Upper lobe of left lung (tissue), 6 donors: Measurements from ENCODE around the gene KCNQ2. TPM values are rescaled to one million over a fixed set of nuclear protein-coding genes. Genes with fewer than 3 reads are reported as not detected.
A peak's percentile ranks its signal among the peaks of the same experiment; 100 is the strongest.

Experiments
- ATAC-seq, 2 donors: fragments of 200-7000 bp; cut with Tn5 transposase; one replicate each; pipeline ENCODE4 v1.9.1; 2022; ENCODE audit warnings: mild to moderate bottlenecking in 2 of 2, moderate library complexity in 2 of 2; ENCODE audit not compliant: low FRiP score in 2 of 2
- DNase-seq, 2 donors: peaks; one replicate each; pipeline ENCODE4 v3.0.0-alpha.2; 2019 to 2020
- H3K27ac ChIP-seq, 4 donors: fragments of 200-600 bp; sonication (generic); one replicate each; pipeline ENCODE4 v1.5.1; 2016 to 2019
- H3K27me3 ChIP-seq, 4 donors: fragments of 200-600 bp; sonication (generic); one replicate each; pipeline ENCODE4 v1.5.1; 2017 to 2019
- H3K36me3 ChIP-seq, 4 donors: fragments of 200-600 bp; sonication (generic); one replicate each; pipeline ENCODE4 v1.5.1; 2016 to 2019
- H3K4me1 ChIP-seq, 4 donors: fragments of 200-600 bp; sonication (generic); one replicate each; pipeline ENCODE4 v1.5.1; 2018 to 2019
- H3K4me3 ChIP-seq, 4 donors: fragments of 200-600 bp; sonication (generic); one replicate each; pipeline ENCODE4 v1.5.1; 2017 to 2019; ENCODE audit warnings: mild to moderate bottlenecking in 2 of 4, moderate library complexity in 1 of 4
- H3K9me3 ChIP-seq, 4 donors: fragments of 200-600 bp; sonication (generic); one replicate each; pipeline ENCODE4 v1.5.1; 2018 to 2019
- EP300 ChIP-seq, 4 donors: sonication (generic); formaldehyde crosslinking; IDR thresholded peaks; one replicate each; pipeline ENCODE4 v1.5.1; 2017; ENCODE audit warnings: antibody characterized with exemption in 4 of 4, control low read depth in 2 of 4
- POLR2A ChIP-seq, 4 donors: fragments of 450-650 bp; IDR thresholded peaks; one replicate each; pipeline ENCODE4 v1.5.1; 2016 to 2017; ENCODE audit warnings: antibody characterized with exemption in 4 of 4, mild to moderate bottlenecking in 2 of 4
- POLR2AphosphoS5 ChIP-seq, 2 donors: sonication (generic); formaldehyde crosslinking; IDR thresholded peaks; one replicate each; pipeline ENCODE4 v1.5.1; 2017; ENCODE audit warnings: antibody characterized with exemption in 2 of 2
- WGBS, 2 donors: methylation state at CpG; one replicate each; pipeline ENCODE4 v1.1.5; 2017 to 2018; 5-methylcytosine and 5-hydroxymethylcytosine counted together
- total RNA-seq, 6 donors: library from RNA; depleted of rRNA in 4 of 6; stranded (reverse); fragments of >200 nt in 4 of 6; gene quantifications; one replicate each; pipeline versions ENCODE4 v1.1.0 to v1.2.1, GENCODE V29; 2016 to 2021
- TF ChIP-seq, protein P1 (sequence below), 6 experiments: fragments of 450-650 bp in 4 of 6; fragments of 200-600 bp in 2 of 6; sonication (generic) in 2 of 6; IDR thresholded peaks; one replicate each; pipeline ENCODE4 v1.5.1; 2016 to 2019; ENCODE audit warnings: antibody characterized with exemption in 6 of 6
- donor health status: DM: no; HTN: no; CAD: no; lungs with moderate emphysema.
- donor health status: DM: no; HTN: yes; CAD: no; lungs with severe emphysema.

The KCNQ2 gene
- total RNA-seq, 6 donors from 2014 or later = 0.66 TPM; not detected in 5

DNA sequence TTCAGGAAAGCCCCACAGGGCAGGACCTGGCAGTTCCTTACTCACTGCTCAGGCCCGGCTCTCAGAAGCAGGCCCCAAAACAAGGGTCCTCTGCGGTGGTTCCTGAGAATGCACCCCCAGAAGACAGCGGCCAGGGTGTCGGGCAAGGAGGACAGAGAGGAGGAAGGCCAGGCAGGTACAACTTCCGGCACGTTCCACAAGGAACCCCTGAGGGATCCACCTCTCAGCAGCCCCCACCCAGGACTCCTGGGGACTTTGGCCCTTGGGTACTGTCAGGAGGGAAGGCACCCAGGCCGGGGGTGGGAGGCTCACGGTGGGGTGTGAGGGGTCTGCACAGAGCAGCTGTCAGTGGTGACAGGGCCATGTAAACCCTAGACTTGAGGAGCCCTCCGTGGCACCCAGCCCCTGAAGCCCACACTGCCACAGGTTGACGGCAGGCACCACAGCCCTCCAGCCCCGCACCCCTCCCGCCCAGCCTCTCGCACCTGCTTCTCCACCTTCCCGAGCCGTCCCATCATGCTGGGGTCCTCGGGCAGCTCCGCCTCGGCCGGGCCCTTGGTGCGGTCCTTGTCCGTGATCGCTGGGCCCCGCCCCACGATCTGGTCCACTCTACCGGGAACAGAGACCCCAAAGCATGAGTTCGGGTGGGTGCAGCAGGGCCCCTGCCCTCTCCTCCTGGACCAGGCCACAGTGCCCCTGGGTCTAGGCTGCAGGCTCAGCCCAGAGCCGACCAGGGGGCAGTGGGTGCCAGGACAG, 64.3 kb downstream of the KCNQ2 start:
- WGBS, 2 donors = 92 to 94% methylated on average over 20 to 24 of the region's 27 CpGs
- H3K27ac ChIP-seq = no peak overlapping the region
- ATAC-seq (no peak), DNase-seq (peak in 1 of 2 donors; percentile 80)
- no peaks in the 10 kb centered on the region for H3K4me1 ChIP-seq
- no peak overlapping the region for H3K4me3 ChIP-seq
- no peak for TF ChIP-seq POLR2AphosphoS5 (IDR thresholded peaks at IDR 0.05)
- no peak for TF ChIP-seq EP300 (IDR thresholded peaks at IDR 0.05)
- TF ChIP-seq POLR2A (IDR thresholded peaks at IDR 0.05) = no peak
- TF ChIP-seq, protein P1, sequence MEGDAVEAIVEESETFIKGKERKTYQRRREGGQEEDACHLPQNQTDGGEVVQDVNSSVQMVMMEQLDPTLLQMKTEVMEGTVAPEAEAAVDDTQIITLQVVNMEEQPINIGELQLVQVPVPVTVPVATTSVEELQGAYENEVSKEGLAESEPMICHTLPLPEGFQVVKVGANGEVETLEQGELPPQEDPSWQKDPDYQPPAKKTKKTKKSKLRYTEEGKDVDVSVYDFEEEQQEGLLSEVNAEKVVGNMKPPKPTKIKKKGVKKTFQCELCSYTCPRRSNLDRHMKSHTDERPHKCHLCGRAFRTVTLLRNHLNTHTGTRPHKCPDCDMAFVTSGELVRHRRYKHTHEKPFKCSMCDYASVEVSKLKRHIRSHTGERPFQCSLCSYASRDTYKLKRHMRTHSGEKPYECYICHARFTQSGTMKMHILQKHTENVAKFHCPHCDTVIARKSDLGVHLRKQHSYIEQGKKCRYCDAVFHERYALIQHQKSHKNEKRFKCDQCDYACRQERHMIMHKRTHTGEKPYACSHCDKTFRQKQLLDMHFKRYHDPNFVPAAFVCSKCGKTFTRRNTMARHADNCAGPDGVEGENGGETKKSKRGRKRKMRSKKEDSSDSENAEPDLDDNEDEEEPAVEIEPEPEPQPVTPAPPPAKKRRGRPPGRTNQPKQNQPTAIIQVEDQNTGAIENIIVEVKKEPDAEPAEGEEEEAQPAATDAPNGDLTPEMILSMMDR (IDR thresholded peaks at IDR 0.05) = no peak
- no peaks in the 10 kb centered on the region for H3K27me3 ChIP-seq
- H3K9me3 ChIP-seq = no peaks in the 10 kb centered on the region
- no peaks in the 10 kb centered on the region for H3K36me3 ChIP-seq

DNA sequence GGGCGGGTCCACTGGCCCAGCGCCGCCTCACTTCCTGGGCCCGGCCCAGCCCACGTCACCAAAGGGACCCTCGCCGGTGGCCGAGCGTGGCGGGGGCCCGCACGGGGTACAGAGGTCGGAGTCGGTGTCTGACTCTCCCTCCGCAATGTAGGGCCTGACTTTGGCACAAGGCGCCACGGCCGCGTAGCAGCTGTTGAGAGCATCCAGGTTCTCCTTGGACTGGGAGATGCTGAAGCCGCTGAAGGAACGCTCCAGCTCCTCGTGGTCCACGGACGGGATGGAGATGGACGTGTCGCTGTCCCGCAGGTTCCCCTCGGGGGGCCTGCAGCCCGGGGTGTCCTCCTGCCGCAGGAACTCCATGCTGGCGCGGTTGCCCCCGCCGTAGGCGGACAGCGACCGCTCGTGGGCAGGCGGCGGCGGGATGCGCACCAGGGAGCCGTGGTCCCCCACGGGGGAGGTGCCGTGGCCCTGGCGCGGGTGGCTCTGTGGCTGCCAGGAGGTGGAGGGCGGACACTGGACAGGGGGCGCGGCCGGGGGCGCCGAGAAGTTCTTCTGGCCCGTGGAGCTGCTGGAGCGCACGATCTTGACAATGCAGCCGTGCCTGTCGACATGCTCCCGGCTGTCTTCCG, 65.7 kb downstream of the KCNQ2 start:
- no peaks in the 10 kb centered on the region for H3K4me1 ChIP-seq
- DNase-seq (peak in 1 of 2 donors; percentile 84), ATAC-seq (no peak)
- H3K9me3 ChIP-seq = no peaks in the 10 kb centered on the region
- H3K27ac ChIP-seq = no peak overlapping the region
- H3K4me3 ChIP-seq = no peak overlapping the region
- H3K27me3 ChIP-seq = no peaks in the 10 kb centered on the region
- no peak for TF ChIP-seq POLR2AphosphoS5 (IDR thresholded peaks at IDR 0.05)
- TF ChIP-seq, protein P1 (IDR thresholded peaks at IDR 0.05) = no peak
- no peak for TF ChIP-seq POLR2A (IDR thresholded peaks at IDR 0.05)
- no peak for TF ChIP-seq EP300 (IDR thresholded peaks at IDR 0.05)
- 91 to 94% methylated on average over 15 to 60 of the region's 60 CpGs for WGBS, 2 donors
- no peaks in the 10 kb centered on the region for H3K36me3 ChIP-seq

DNA sequence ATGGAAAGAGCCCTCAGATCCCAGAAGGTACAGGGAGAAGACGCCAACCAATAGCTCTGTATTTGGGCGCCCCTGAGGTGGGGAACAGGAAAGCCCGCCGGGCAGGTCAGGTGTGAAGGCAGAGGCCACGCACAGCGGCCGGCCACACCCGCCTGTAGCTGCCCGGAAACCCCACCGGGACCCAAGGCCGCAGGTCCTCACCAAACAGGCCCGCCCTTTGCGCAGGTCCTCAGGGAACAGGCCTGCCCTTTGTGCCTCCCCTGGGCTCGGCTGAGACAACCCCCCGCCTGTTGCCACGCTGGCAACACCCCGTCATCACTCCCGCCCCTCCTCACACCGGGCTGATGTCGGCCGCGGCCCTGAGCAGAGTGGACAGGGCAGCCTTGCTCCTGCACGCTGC, 66.4 kb downstream of the KCNQ2 start:
- peak in 1 of 2 donors; percentile 69 for DNase-seq

DNA sequence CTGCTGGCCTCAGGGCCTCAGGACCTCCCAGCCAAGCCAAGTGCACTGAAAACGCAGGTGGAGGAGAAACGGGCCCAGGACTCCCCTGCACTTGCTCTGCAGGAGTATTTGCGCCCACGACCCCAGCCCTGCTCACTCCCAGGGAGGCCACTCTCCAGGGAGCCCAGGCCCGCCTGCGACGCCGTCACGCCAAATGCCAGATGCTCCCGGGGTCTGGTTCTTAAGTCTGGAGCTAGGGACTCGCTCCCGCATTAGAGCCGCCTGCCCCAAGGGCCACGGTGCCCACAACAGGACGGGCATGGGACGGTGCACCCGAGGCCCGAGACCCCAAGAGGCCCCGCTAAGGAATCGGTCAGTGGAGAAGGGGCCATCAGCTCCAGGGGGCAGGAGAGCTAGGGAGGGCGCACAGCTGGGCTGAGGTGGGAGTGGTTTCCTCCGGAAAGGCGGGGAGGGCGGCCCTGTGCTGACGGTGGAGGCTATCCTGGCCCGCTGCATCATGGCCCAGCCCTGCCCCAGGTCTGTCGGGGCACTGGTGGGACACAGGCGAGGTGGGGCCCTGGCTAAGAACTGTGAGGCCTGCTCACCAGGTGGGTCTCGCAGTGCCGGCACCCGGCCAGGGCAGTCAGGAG, 67.2 kb downstream of the KCNQ2 start:
- TF ChIP-seq POLR2AphosphoS5 (IDR thresholded peaks at IDR 0.05) (no peak), POLR2A (IDR thresholded peaks at IDR 0.05) (no peak), EP300 (IDR thresholded peaks at IDR 0.05) (no peak)
- TF ChIP-seq, protein P1 (IDR thresholded peaks at IDR 0.05) = no peak
- H3K27ac ChIP-seq = no peak overlapping the region
- no peaks in the 10 kb centered on the region for H3K27me3 ChIP-seq
- no peaks in the 10 kb centered on the region for H3K36me3 ChIP-seq
- ATAC-seq = no peak
- no peaks in the 10 kb centered on the region for H3K4me1 ChIP-seq
- peak in 1 of 2 donors; percentile 73 for DNase-seq
- H3K9me3 ChIP-seq = no peaks in the 10 kb centered on the region
- 70% methylated on average over 25 of the region's 31 CpGs; no CpG with 5 or more reads in 1 of the 2 donors for WGBS, 2 donors
- no peak overlapping the region for H3K4me3 ChIP-seq

More for the DNA sequence above, 66.4 kb downstream of the KCNQ2 start:
- 82 to 100% methylated on average over 1 to 22 of the region's 23 CpGs for WGBS, 2 donors
- Histone ChIP-seq H3K4me1 (no peaks in the 10 kb centered on the region), H3K36me3 (no peaks in the 10 kb centered on the region), H3K27me3 (no peaks in the 10 kb centered on the region), H3K9me3 (no peaks in the 10 kb centered on the region), H3K4me3 (no peak overlapping the region), H3K27ac (no peak overlapping the region)
- TF ChIP-seq POLR2AphosphoS5 (IDR thresholded peaks at IDR 0.05) = no peak
- no peak for TF ChIP-seq EP300 (IDR thresholded peaks at IDR 0.05)
- TF ChIP-seq POLR2A (IDR thresholded peaks at IDR 0.05) = no peak
- TF ChIP-seq, protein P1 (IDR thresholded peaks at IDR 0.05) = no peak
- ATAC-seq = no peak
